K562 (cell line): ENCODE data around the gene AGO1. TPM values are rescaled to one million over a fixed set of nuclear protein-coding genes. Genes with fewer than 3 reads are reported as not detected.
A peak's percentile ranks its signal among the peaks of the same experiment; 100 is the strongest.

Experiments used
- ARID1B ChIP-seq: fragments of 450-650 bp; IDR thresholded peaks from 2 replicates; pipeline ENCODE4 v1.6.1; 2016; ENCODE audit warnings: antibody characterized with exemption, mild to moderate bottlenecking, inconsistent platforms
- BRCA1 ChIP-seq, 2 experiments: fragments of 450-650 bp in 1 of 2; sonication (generic) in 1 of 2; formaldehyde crosslinking in 1 of 2; IDR thresholded peaks; 2 replicates each; pipeline versions ENCODE4 v1.5.0 to v1.6.1; 2017 to 2020; ENCODE audit warnings: mild to moderate bottlenecking in 1 of 2, missing genetic modification reagents in 1 of 2
- CCAR2 ChIP-seq: fragments of 200-400 bp; formaldehyde crosslinking; IDR thresholded peaks from 2 replicates; pipeline ENCODE4 v1.6.1; 2017; ENCODE audit warnings: mild to moderate bottlenecking, low read depth, low read length
- EP300 ChIP-seq: IDR thresholded peaks from 2 replicates; pipeline ENCODE4 v1.6.1; 2012; ENCODE audit warnings: low read length, improper control_type of control experiment
- ETV1 ChIP-seq: fragments of 450-650 bp; conservative IDR thresholded peaks from 2 replicates; pipeline ENCODE4 v1.6.1; 2016; ENCODE audit warnings: missing genetic modification characterization, control low read depth, low read depth, missing compliant biosample characterization
- FOXK1 ChIP-seq: sonication (generic); formaldehyde crosslinking; IDR thresholded peaks from 2 replicates; pipeline ENCODE4 v1.8.0; 2022; ENCODE audit warnings: missing genetic modification reagents, mild to moderate bottlenecking, borderline replicate concordance
- HNRNPH1 ChIP-seq: fragments of 200-400 bp; formaldehyde crosslinking; optimal IDR thresholded peaks from 2 replicates; pipeline ENCODE3; 2017; ENCODE audit warnings: low read depth, mild to moderate bottlenecking, low read length, moderate library complexity
- MLX ChIP-seq, 2 experiments: fragments of 450-650 bp in 1 of 2; sonication (generic) in 1 of 2; formaldehyde crosslinking; conservative IDR thresholded peaks; 2 replicates each; pipeline versions ENCODE4 v1.4.0 to v1.8.1; 2020 to 2022; ENCODE audit warnings: mild to moderate bottlenecking in 1 of 2, missing genetic modification reagents in 1 of 2
- MNT ChIP-seq, 2 experiments: fragments of 450-650 bp; conservative IDR thresholded peaks; 2 replicates each; pipeline ENCODE4 v1.6.1; 2017; ENCODE audit warnings: mild to moderate bottlenecking in 2 of 2, moderate library complexity in 2 of 2
- NFATC3 ChIP-seq: fragments of 450-650 bp; IDR thresholded peaks from 2 replicates; pipeline ENCODE4 v1.6.1; 2017; ENCODE audit warnings: mild to moderate bottlenecking
- POLR2A ChIP-seq: fragments of 450-650 bp; conservative IDR thresholded peaks from 2 replicates; pipeline ENCODE4 v1.6.1; 2016
- PPARD ChIP-seq: fragments of 250-450 bp; sonication (Bioruptor Pico); IDR thresholded peaks from 2 replicates; pipeline ENCODE4 v1.8.0; 2022; ENCODE audit warnings: inconsistent platforms, mild to moderate bottlenecking, moderate library complexity
- RBM34 ChIP-seq: fragments of 200-400 bp; formaldehyde crosslinking; IDR thresholded peaks from 2 replicates; pipeline ENCODE4 v1.6.1; 2018; ENCODE audit warnings: low read length, borderline replicate concordance; ENCODE audit not compliant: insufficient read depth
- RCOR1 ChIP-seq, 2 experiments: IDR thresholded peaks; 2 replicates each; pipeline ENCODE4 v1.6.1; 2012; ENCODE audit warnings: low read depth in 2 of 2, low read length in 2 of 2, borderline replicate concordance in 1 of 2, improper control_type of control experiment in 1 of 2
- RREB1 ChIP-seq: fragments of 250-450 bp; sonication (Bioruptor Pico); IDR thresholded peaks from 2 replicates; pipeline ENCODE4 v1.4.0; 2020
- SLC30A9 ChIP-seq: fragments of 250-450 bp; sonication (Bioruptor Pico); IDR thresholded peaks from 2 replicates; pipeline ENCODE4 v1.8.0; 2022; ENCODE audit warnings: mild to moderate bottlenecking, moderate library complexity
- USF2 ChIP-seq: sonication (generic); formaldehyde crosslinking; IDR thresholded peaks from 2 replicates; pipeline ENCODE4 v1.5.0; 2020; ENCODE audit warnings: missing genetic modification reagents
- ZC3H11A ChIP-seq: IDR thresholded peaks from 2 replicates; pipeline ENCODE4 v1.6.1; 2012; ENCODE audit warnings: low read depth, low read length, improper control_type of control experiment
- ZNF134 ChIP-seq: fragments of 250-450 bp; sonication (Bioruptor Pico); conservative IDR thresholded peaks from 2 replicates; pipeline ENCODE4 v1.4.0; 2020
- ZNF224 ChIP-seq: sonication (generic); formaldehyde crosslinking; IDR thresholded peaks from 2 replicates; pipeline ENCODE4 v1.8.0; 2022; ENCODE audit warnings: mild to moderate bottlenecking, missing genetic modification reagents
- polyA plus RNA-seq, 8 experiments: library from polyadenylated mRNA; depleted of rRNA in 4 of 8; stranded (reverse) in 5 of 8; unstranded in 3 of 8; fragments of >200 nt; fragmentation: Nextera tagmentation in 2 of 8; fragmentation: Illumina TruSeq in 1 of 8; extraction: Ambion mirVana in 2 of 8; extraction: Trizol in 1 of 8; gene quantifications; 2 replicates each; pipeline versions ENCODE4 v1.2.1 to v1.2.3, GENCODE V29; 2011 to 2014; ENCODE audit warnings: inconsistent platforms in 1 of 8, missing spikeins in 1 of 8
- total RNA-seq, 7 experiments: library from RNA; depleted of rRNA in 6 of 7; stranded (reverse); fragments of >200 nt in 6 of 7; fragmentation: Illumina TruSeq in 2 of 7; extraction: Trizol in 2 of 7; gene quantifications; 2 replicates each; pipeline versions ENCODE4 v1.2.1 to v1.2.3, GENCODE V29; 2011 to 2021; ENCODE audit warnings: low replicate concordance in 1 of 7

The AGO1 gene
- total and polyA plus RNA-seq, 9 of the 15 experiments (the other 6 are each of a cell fraction or from before 2014, with no cell fraction given): 7.3 to 64.2 (median 26.0) TPM

GRCh38 chr1:35931446-35932157 lies 48.6 kb downstream of the AGO1 start (continued):
- no peak for TF ChIP-seq HNRNPH1
- TF ChIP-seq ZNF224: no peak
- no peak for TF ChIP-seq ZC3H11A
- no peak for TF ChIP-seq PPARD
- no peak for TF ChIP-seq NFATC3
- no peak for TF ChIP-seq CCAR2
- TF ChIP-seq BRCA1 (IDR thresholded peaks at IDR 0.05): no peak
- TF ChIP-seq BRCA1 (CRISPR knock-in tag; IDR thresholded peaks at IDR 0.05): no peak
- peak; percentile 14 to 15; a peak in 2 of 4 replicates for TF ChIP-seq MNT (conservative IDR thresholded peaks at IDR 0.05)
- TF ChIP-seq POLR2A: no peak
- no peak for TF ChIP-seq ARID1B
- no peak for TF ChIP-seq EP300
- no peak; the same call in 1 of the 2 replicates for TF ChIP-seq ETV1 (tag)
- TF ChIP-seq RREB1: peak; percentile 86; the same call in 1 of the 2 replicates
- TF ChIP-seq USF2: no peak
- no peak for TF ChIP-seq SLC30A9 (CRISPR knock-in tag)
- no peak for TF ChIP-seq MLX (CRISPR knock-in tag; conservative IDR thresholded peaks at IDR 0.05)
- TF ChIP-seq FOXK1 (CRISPR knock-in tag): no peak
- no peak for TF ChIP-seq ZNF134 (CRISPR knock-in tag)
- TF ChIP-seq RCOR1 (IDR thresholded peaks at IDR 0.05; ENCODE audit: borderline replicate concordance in 1 of 2, low read depth in 2 of 2, low read length in 2 of 2): no peak
- no peak for TF ChIP-seq RBM34
